Measurements from ENCODE around the gene SREBF1. TPM values are rescaled to one million over a fixed set of nuclear protein-coding genes. Genes with fewer than 3 reads are reported as not detected.

SREBF1 gene
- 79.1 TPM for polyA plus RNA-seq
- long read RNA-seq, donor 1, partial matches to known transcripts: 0 of 1 reads
- long read RNA-seq, donor 1, other reads (novel, unspliced or antisense): 0 of 1 reads
- long read RNA-seq, donor 2, full-length matches to known transcripts: 6 of 21 reads
- long read RNA-seq, donor 2, partial matches to known transcripts: 15 of 21 reads
- long read RNA-seq, donor 2, other reads (novel, unspliced or antisense): 0 of 21 reads
- long read RNA-seq, donor 3: 0 reads
- long read RNA-seq, donor 4, full-length matches to known transcripts: 1 of 1 reads
- long read RNA-seq, donor 4, partial matches to known transcripts: 0 of 1 reads
- long read RNA-seq, donor 4, other reads (novel, unspliced or antisense): 0 of 1 reads
- long read RNA-seq, donor 5, partial matches to known transcripts: 5 of 6 reads
- long read RNA-seq, donor 5, other reads (novel, unspliced or antisense): 0 of 6 reads
- long read RNA-seq, donor 6, partial matches to known transcripts: 37 of 42 reads
- long read RNA-seq, donor 6, other reads (novel, unspliced or antisense): 0 of 42 reads
- long read RNA-seq, donor 7, full-length matches to known transcripts: 1 of 1 reads
- long read RNA-seq, donor 7, partial matches to known transcripts: 0 of 1 reads
- long read RNA-seq, donor 7, other reads (novel, unspliced or antisense): 0 of 1 reads
- long read RNA-seq, donor 8, full-length matches to known transcripts: 6 of 21 reads
- long read RNA-seq, donor 8, partial matches to known transcripts: 15 of 21 reads
- long read RNA-seq, donor 8, other reads (novel, unspliced or antisense): 0 of 21 reads
- long read RNA-seq, donor 9, full-length matches to known transcripts: 6 of 14 reads
- long read RNA-seq, donor 9, partial matches to known transcripts: 8 of 14 reads
- long read RNA-seq, donor 9, other reads (novel, unspliced or antisense): 0 of 14 reads
- long read RNA-seq, donor 10, full-length matches to known transcripts: 6 of 19 reads
- long read RNA-seq, donor 10, partial matches to known transcripts: 13 of 19 reads
- long read RNA-seq, donor 10, other reads (novel, unspliced or antisense): 0 of 19 reads
- long read RNA-seq, donor 11, full-length matches to known transcripts: 4 of 10 reads
- long read RNA-seq, donor 11, partial matches to known transcripts: 6 of 10 reads
- long read RNA-seq, donor 11, other reads (novel, unspliced or antisense): 0 of 10 reads

DNA sequence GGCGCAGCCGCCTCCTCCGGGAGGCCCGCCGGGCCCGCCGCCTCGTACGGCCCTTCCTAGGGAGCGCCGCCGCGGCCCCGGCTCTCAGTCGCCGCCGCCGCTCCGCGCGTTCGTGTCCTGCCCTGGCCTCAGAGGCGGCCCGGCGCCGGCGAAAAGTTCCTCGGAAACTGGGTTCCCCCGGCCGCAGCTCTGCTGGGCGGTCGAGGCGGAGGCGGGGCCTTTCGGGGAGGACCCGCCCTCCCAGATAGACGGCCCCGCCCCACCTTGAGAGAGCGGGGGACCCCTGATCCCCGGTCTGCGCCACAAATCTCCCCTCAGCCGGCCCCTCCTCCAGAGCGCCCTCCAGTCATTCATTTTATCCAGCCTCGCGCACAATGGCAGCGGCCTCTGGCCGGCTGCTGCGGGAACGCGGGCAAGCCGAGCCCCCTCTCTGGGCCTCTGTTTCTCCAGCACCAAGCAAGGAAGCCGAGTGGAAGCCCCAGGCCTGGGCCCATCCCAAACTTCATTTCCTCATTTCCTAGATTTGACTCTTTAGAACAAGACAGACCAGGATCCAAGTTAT lies at the start of gene SREBF1:
TSS of gene SREBF1 (minus strand) at position 169 of the 562 bp plus-strand sequence. CDS start 169 bp downstream, outside the sequence.
- H3K4me1 ChIP-seq (ENCODE audit: control insufficient read depth, insufficient read depth, low read length): peaks cover 62% of the 10 kb centered on the region

DNA sequence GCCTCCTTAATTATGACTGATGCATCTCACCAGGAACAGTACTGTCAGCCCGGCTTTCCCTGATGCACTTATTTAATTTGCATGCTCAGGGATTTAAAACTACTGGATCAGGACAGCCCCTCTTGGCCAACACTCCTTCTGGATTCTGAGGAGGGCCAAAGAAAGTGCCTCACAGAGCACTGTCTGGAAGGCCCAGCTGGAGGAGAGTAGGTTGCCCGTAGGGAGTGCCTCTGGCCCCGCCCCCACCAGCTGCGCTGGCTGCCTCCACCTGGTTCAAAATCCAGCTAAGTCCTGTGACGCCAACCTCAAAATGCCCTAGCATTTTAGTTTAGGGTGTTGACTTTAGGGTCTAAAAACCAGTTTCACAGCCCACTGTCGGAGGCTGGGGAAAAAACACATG lies 49.4 kb upstream of the SREBF1 start:
- no CpG with 5 or more reads among the region's 6 CpGs for WGBS (ENCODE audit: insufficient coverage, low lambda C conversion rate)
- peaks cover 33% of the 10 kb centered on the region for H3K36me3 ChIP-seq (ENCODE audit: control insufficient read depth, insufficient read depth, low read length)
- DNase-seq: peak in 1 of 2 donors; percentile 43
- H3K4me3 ChIP-seq (ENCODE audit: low read length): no peak overlapping the region
- no peaks in the 10 kb centered on the region for H3K27me3 ChIP-seq (ENCODE audit: control insufficient read depth, insufficient read depth, low read length)
- peaks cover 6% of the 10 kb centered on the region for H3K4me1 ChIP-seq (ENCODE audit: control insufficient read depth, insufficient read depth, low read length)
- H3K27ac ChIP-seq (ENCODE audit: low read length): no peak overlapping the region
- no peaks in the 10 kb centered on the region for H3K9me3 ChIP-seq (ENCODE audit: control insufficient read depth, low read depth, low read length)

More for the DNA sequence above, at the start of gene SREBF1:
- Histone ChIP-seq H3K27me3 (ENCODE audit: control insufficient read depth, insufficient read depth, low read length) (no peaks in the 10 kb centered on the region), H3K27ac (ENCODE audit: low read length) (peak within 1 kb of the TSS; percentile 98), H3K9me3 (ENCODE audit: control insufficient read depth, low read depth, low read length) (peaks cover 4% of the 10 kb centered on the region), H3K4me3 (ENCODE audit: low read length) (peak within 1 kb of the TSS; percentile 94), H3K36me3 (ENCODE audit: control insufficient read depth, insufficient read depth, low read length) (peaks cover 5% of the 10 kb centered on the region)
- WGBS (ENCODE audit: insufficient coverage, low lambda C conversion rate): no CpG with 5 or more reads among the region's 52 CpGs
- peak in 1 of 2 donors; percentile 83 for DNase-seq

DNA sequence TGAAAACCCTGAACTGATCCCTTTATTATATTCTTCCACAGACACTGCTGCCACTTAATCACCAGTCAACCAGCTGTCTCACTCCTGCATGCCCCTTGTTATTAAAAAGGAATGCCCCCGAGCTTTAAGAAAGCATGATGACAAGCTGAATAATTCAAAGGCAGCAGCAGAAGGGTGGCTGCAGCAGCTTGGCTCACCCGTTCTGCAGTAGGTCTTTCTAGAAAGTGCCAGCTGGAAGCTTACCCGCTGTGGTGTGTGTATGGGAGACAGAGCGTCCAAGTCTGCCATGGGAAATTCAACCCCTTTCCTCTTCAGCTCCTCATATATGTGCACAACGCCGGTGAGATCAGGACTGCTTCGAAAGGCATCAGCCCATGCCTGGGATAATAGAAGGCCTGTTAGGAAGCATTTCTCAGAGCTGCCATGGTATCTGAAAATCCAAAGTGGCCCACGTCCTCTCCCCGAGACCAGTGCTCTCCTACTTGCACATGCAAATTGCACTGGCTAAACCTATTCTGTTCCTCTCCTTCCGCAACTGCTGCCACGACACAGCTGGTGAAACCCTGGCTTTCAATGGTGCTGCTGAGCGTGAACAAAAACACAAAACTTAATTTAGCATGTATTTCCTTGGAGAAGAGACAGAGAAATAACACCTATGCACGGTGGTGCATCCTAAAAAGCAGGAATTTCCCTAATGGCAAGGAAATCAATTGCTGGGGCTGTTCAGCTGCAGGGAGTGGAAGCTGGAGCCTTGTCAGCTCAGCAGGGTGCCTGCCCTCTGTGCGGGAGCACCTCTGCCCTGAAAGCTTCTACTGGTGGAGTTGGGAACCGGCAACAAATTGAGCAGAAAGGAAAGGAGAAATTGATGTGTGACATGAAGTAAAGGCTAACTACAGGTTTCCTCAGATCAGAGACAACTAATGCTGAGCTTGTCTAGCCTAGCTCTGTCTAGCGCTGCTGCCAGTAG lies 47.9 kb upstream of the SREBF1 start:
- peaks cover 43% of the 10 kb centered on the region for H3K36me3 ChIP-seq (ENCODE audit: control insufficient read depth, insufficient read depth, low read length)
- DNase-seq: no peak

DNA sequence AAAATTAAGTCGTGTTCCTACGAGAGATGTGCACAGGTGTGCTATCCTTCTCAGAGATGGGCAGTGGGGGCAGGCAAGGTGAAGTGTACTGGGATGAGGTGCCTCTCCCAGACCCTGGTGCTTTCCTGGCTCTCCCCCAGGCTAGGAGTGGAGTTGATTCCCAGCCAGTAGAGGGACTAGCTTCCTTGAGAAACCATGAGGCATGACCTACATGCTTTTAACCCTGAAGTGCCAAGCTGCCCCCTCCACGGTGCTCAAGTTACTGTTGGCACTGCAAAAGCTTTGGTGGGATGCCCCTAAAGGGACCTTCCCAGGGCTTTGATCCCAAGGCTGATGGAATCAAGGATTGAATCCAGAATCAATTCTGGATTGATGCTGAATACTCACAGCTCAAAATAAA lies 47.0 kb upstream of the SREBF1 start:
- Histone ChIP-seq H3K4me3 (ENCODE audit: low read length) (no peak overlapping the region), H3K27ac (ENCODE audit: low read length) (no peak overlapping the region), H3K27me3 (ENCODE audit: control insufficient read depth, insufficient read depth, low read length) (no peaks in the 10 kb centered on the region), H3K36me3 (ENCODE audit: control insufficient read depth, insufficient read depth, low read length) (peaks cover 49% of the 10 kb centered on the region), H3K9me3 (ENCODE audit: control insufficient read depth, low read depth, low read length) (no peaks in the 10 kb centered on the region), H3K4me1 (ENCODE audit: control insufficient read depth, insufficient read depth, low read length) (peaks cover 6% of the 10 kb centered on the region)
- no CpG with 5 or more reads among the region's 3 CpGs for WGBS (ENCODE audit: insufficient coverage, low lambda C conversion rate)
- no peak for DNase-seq

More for the DNA sequence above, 47.9 kb upstream of the SREBF1 start:
- WGBS (ENCODE audit: insufficient coverage, low lambda C conversion rate): no CpG with 5 or more reads among the region's 16 CpGs
- Histone ChIP-seq H3K4me1 (ENCODE audit: control insufficient read depth, insufficient read depth, low read length) (peaks cover 6% of the 10 kb centered on the region), H3K4me3 (ENCODE audit: low read length) (no peak overlapping the region), H3K27me3 (ENCODE audit: control insufficient read depth, insufficient read depth, low read length) (no peaks in the 10 kb centered on the region), H3K27ac (ENCODE audit: low read length) (no peak overlapping the region), H3K9me3 (ENCODE audit: control insufficient read depth, low read depth, low read length) (no peaks in the 10 kb centered on the region)

DNA sequence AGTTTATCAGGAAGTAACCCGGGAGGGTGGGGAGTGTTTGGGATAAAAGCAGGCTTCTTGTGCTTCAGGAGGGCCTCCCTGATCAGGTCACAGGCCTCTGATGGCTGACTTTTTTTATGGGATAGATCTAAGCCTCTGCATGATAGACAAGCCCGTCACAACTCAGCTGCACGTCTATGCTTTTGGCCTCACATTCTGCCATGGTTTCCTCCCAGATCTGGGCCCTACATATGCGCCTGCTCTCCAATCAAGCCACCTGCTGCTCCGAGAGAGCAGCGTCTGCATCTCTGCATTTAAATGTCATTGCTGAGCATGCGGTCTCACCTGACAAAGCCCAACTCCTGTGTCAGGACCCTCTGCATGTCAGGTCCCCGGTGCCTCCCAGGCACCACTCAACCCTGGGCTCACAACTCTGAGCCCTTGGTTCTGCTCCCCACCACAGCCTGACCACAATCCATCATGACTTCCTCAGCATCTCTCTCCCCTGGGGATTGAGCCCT lies 45.3 kb upstream of the SREBF1 start:
- no CpG with 5 or more reads among the region's 8 CpGs for WGBS (ENCODE audit: insufficient coverage, low lambda C conversion rate)
- H3K36me3 ChIP-seq (ENCODE audit: control insufficient read depth, insufficient read depth, low read length): peaks cover 62% of the 10 kb centered on the region

DNA sequence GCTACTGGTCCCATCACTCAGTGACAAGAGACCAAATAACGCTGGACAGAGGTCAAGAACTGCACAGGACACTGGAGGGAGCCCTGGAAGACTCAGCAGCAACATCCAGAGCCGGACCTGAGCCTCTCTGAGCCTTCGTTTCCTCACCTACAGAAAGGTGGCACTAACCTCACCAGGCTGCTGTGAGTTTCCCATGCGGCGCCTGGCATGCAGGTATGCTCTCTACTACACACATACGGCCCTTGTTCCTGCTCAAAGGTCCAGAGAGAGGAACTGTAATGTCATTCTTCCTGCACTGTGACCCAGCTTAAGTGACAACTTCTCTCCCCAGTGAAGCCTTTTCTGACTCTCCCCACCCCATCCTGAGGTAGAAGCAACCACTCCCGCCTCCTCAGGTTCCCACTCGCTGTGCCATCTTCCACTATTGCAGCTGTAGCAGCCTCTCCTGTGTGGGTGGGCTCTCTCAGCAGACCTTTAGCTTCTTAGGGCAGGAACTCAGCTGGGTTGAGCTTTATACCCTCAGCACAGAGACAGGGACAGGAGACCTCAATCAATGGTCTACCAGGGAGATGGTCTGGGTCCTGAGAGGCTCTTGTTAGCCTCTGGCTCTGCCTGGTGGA lies 43.9 kb upstream of the SREBF1 start:
- Histone ChIP-seq H3K4me3 (ENCODE audit: low read length) (no peak overlapping the region), H3K4me1 (ENCODE audit: control insufficient read depth, insufficient read depth, low read length) (peaks cover 10% of the 10 kb centered on the region), H3K27ac (ENCODE audit: low read length) (no peak overlapping the region), H3K9me3 (ENCODE audit: control insufficient read depth, low read depth, low read length) (no peaks in the 10 kb centered on the region), H3K36me3 (ENCODE audit: control insufficient read depth, insufficient read depth, low read length) (peaks cover 72% of the 10 kb centered on the region), H3K27me3 (ENCODE audit: control insufficient read depth, insufficient read depth, low read length) (no peaks in the 10 kb centered on the region)
- WGBS (ENCODE audit: insufficient coverage, low lambda C conversion rate): no CpG with 5 or more reads among the region's 8 CpGs
- DNase-seq: no peak

More for the DNA sequence above, 45.3 kb upstream of the SREBF1 start:
- Histone ChIP-seq H3K4me3 (ENCODE audit: low read length) (no peak overlapping the region), H3K27ac (ENCODE audit: low read length) (no peak overlapping the region), H3K4me1 (ENCODE audit: control insufficient read depth, insufficient read depth, low read length) (peaks cover 11% of the 10 kb centered on the region), H3K9me3 (ENCODE audit: control insufficient read depth, low read depth, low read length) (no peaks in the 10 kb centered on the region), H3K27me3 (ENCODE audit: control insufficient read depth, insufficient read depth, low read length) (no peaks in the 10 kb centered on the region)
- DNase-seq: no peak

DNA sequence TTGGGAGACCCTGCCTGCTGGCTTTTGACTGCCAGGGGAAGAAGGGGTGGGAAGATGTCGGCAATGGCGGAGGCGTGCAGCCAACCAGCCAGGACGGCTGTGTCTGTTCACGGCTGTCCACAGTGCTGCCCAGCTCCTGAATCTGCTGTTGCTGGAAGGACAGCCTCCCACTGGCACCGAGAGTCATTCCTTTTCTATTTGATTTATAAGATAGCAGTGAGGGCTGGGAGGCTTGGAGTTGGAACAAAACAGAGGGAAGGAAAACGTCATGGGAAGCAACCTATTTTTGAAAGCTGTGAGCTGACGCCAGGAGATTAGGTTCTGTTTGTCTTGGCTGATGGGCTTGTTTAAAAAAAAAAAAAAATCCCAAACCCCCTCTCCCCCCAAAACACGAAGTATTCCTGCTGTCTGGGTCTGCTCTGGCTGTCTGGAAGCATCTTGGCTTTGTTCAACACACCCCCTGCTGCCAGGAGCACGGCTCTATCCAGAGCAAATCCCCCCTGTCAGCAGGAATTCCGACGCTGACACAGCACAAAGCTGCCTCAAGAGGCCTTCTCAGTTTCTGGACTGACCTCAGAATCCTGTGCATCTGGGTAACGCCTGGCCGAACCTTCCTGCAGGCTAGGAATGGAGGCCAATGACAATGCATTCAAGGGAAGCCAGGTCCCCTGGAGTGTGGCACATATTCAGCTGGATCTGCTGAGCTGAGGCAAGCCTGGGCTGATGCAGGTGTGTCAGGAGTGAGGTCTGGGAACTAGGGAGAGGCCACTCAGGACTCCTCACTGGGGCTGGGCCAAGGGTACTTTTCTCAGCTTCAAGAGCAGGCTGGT lies 41.0 kb upstream of the SREBF1 start:
- Histone ChIP-seq H3K4me1 (ENCODE audit: control insufficient read depth, insufficient read depth, low read length) (peaks cover 10% of the 10 kb centered on the region), H3K27me3 (ENCODE audit: control insufficient read depth, insufficient read depth, low read length) (no peaks in the 10 kb centered on the region), H3K9me3 (ENCODE audit: control insufficient read depth, low read depth, low read length) (no peaks in the 10 kb centered on the region), H3K36me3 (ENCODE audit: control insufficient read depth, insufficient read depth, low read length) (peaks cover 62% of the 10 kb centered on the region), H3K27ac (ENCODE audit: low read length) (peak overlapping the region; percentile 81), H3K4me3 (ENCODE audit: low read length) (no peak overlapping the region)
- WGBS (ENCODE audit: insufficient coverage, low lambda C conversion rate): no CpG with 5 or more reads among the region's 14 CpGs
- DNase-seq: peak; percentile 55 to 59

DNA sequence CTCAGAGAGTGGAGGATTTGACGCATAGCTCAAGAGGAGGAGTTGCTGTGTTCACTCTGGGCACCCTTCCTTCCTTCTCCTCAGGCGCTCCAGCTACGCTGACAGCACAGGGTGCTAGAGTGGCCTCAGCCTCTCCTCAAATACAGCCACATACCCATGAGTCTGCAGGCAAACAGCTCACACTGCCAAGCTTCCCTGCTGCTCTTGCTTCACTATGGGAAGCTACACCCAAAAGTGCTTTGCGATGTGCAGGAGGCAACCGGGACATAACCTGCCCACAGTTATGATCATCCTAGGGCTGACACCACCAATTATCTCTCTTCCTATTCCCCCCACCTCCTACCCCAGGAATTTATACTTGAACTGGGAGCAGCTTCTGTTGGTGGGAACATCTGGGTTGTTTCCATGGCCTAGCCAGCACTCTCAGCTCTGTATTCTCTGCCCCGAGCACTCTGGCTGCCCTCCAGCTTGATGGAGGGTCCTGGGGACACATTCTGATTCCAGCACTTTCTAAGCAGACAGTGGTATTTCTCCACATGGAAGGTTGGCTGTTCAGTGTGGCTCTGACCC lies 40.3 kb upstream of the SREBF1 start:
- H3K4me3 ChIP-seq (ENCODE audit: low read length): no peak overlapping the region
- peak in 1 of 2 donors; percentile 37 for DNase-seq
- H3K4me1 ChIP-seq (ENCODE audit: control insufficient read depth, insufficient read depth, low read length): peaks cover 10% of the 10 kb centered on the region
- no CpG with 5 or more reads among the region's 6 CpGs for WGBS (ENCODE audit: insufficient coverage, low lambda C conversion rate)
- H3K27me3 ChIP-seq (ENCODE audit: control insufficient read depth, insufficient read depth, low read length): no peaks in the 10 kb centered on the region
- H3K9me3 ChIP-seq (ENCODE audit: control insufficient read depth, low read depth, low read length): no peaks in the 10 kb centered on the region
- peaks cover 61% of the 10 kb centered on the region for H3K36me3 ChIP-seq (ENCODE audit: control insufficient read depth, insufficient read depth, low read length)
- H3K27ac ChIP-seq (ENCODE audit: low read length): peak overlapping the region; percentile 81

Data from large intestine (tissue), 12 donors.